ENCODE data around the gene MAIP1.

The MAIP1 gene

GRCh38 chr2:199992296-199992695 is 36.9 kb downstream of the MAIP1 start:
- Mint-ChIP-seq H3K4me3 (no peak overlapping the region), H3K27me3 (no peaks in the 10 kb centered on the region), H3K4me1 (ENCODE audit: low read depth) (no peaks in the 10 kb centered on the region), H3K9me3 (ENCODE audit: low read depth) (no peaks in the 10 kb centered on the region), H3K27ac (no peak overlapping the region), H3K36me3 (no peaks in the 10 kb centered on the region)

- Mint-ChIP-seq H3K27me3 (no peaks in the 10 kb centered on the region), H3K4me3 (no peak overlapping the region), H3K27ac (no peak overlapping the region), H3K9me3 (ENCODE audit: low read depth) (no peaks in the 10 kb centered on the region), H3K36me3 (no peaks in the 10 kb centered on the region), H3K4me1 (ENCODE audit: low read depth) (no peaks in the 10 kb centered on the region)
Observed at GRCh38 chr2:199994371-199994770, 39.0 kb downstream of the MAIP1 start.

- no peaks in the 10 kb centered on the region for H3K9me3 Mint-ChIP-seq (ENCODE audit: low read depth)
- no peaks in the 10 kb centered on the region for H3K4me1 Mint-ChIP-seq (ENCODE audit: low read depth)
- no peak overlapping the region for H3K4me3 Mint-ChIP-seq
- no peaks in the 10 kb centered on the region for H3K36me3 Mint-ChIP-seq
- H3K27ac Mint-ChIP-seq: no peak overlapping the region
- no peaks in the 10 kb centered on the region for H3K27me3 Mint-ChIP-seq
Observed at GRCh38 chr2:199994896-199995295, 39.5 kb downstream of the MAIP1 start.

DNA sequence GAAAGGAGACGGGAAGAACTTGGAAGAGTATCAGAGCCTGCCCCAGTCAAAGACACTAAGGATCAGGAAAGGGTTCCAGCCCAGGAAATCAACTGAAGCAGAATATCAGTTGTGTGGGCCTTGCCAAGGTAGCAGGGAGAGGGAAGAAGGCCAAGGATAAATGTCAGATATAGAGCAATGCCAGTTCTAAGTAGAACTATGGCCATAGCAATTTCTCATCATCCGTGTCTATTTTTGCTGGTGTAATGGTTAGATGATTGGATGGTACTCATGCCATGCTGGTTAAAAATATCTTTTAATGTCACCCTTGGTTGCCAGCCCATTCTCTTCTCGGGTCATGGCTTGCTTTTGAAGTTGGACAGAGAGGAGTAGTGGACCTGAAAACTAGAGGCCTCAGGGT is 41.9 kb downstream of the MAIP1 start:
- H3K9me3 Mint-ChIP-seq (ENCODE audit: low read depth): no peaks in the 10 kb centered on the region
- no peak overlapping the region for H3K4me3 Mint-ChIP-seq
- no peaks in the 10 kb centered on the region for H3K4me1 Mint-ChIP-seq (ENCODE audit: low read depth)
- no peaks in the 10 kb centered on the region for H3K36me3 Mint-ChIP-seq
- peaks cover 2% of the 10 kb centered on the region for H3K27me3 Mint-ChIP-seq
- H3K27ac Mint-ChIP-seq: no peak overlapping the region

GRCh38 chr2:199999166-199999565 is 43.8 kb downstream of the MAIP1 start:
- Mint-ChIP-seq H3K9me3 (ENCODE audit: low read depth) (no peaks in the 10 kb centered on the region), H3K4me1 (ENCODE audit: low read depth) (no peaks in the 10 kb centered on the region), H3K27me3 (peaks cover 2% of the 10 kb centered on the region), H3K36me3 (no peaks in the 10 kb centered on the region), H3K4me3 (no peak overlapping the region), H3K27ac (no peak overlapping the region)

GRCh38 chr2:200000444-200001163 is 45.2 kb downstream of the MAIP1 start:
- H3K4me1 Mint-ChIP-seq (ENCODE audit: low read depth): no peaks in the 10 kb centered on the region
- no peak overlapping the region for H3K4me3 Mint-ChIP-seq
- no peaks in the 10 kb centered on the region for H3K36me3 Mint-ChIP-seq
- peaks cover 2% of the 10 kb centered on the region for H3K27me3 Mint-ChIP-seq
- peaks cover 4% of the 10 kb centered on the region for H3K9me3 Mint-ChIP-seq (ENCODE audit: low read depth)
- H3K27ac Mint-ChIP-seq: no peak overlapping the region

- Mint-ChIP-seq H3K27ac (no peak overlapping the region), H3K4me1 (ENCODE audit: low read depth) (no peaks in the 10 kb centered on the region), H3K36me3 (no peaks in the 10 kb centered on the region), H3K4me3 (no peak overlapping the region), H3K27me3 (peaks cover 2% of the 10 kb centered on the region), H3K9me3 (ENCODE audit: low read depth) (peaks cover 7% of the 10 kb centered on the region)
Observed at GRCh38 chr2:200003444-200003843, 48.1 kb downstream of the MAIP1 start.

GRCh38 chr2:200005675-200006074 is 50.3 kb downstream of the MAIP1 start:
- no peaks in the 10 kb centered on the region for H3K36me3 Mint-ChIP-seq
- H3K4me3 Mint-ChIP-seq: no peak overlapping the region
- peaks cover 2% of the 10 kb centered on the region for H3K27me3 Mint-ChIP-seq
- no peak overlapping the region for H3K27ac Mint-ChIP-seq
- no peaks in the 10 kb centered on the region for H3K4me1 Mint-ChIP-seq (ENCODE audit: low read depth)
- H3K9me3 Mint-ChIP-seq (ENCODE audit: low read depth): peaks cover 7% of the 10 kb centered on the region

- H3K9me3 Mint-ChIP-seq (ENCODE audit: low read depth): peaks cover 7% of the 10 kb centered on the region
- no peaks in the 10 kb centered on the region for H3K27me3 Mint-ChIP-seq
- H3K4me1 Mint-ChIP-seq (ENCODE audit: low read depth): no peaks in the 10 kb centered on the region
- H3K4me3 Mint-ChIP-seq: no peak overlapping the region
- no peak overlapping the region for H3K27ac Mint-ChIP-seq
- H3K36me3 Mint-ChIP-seq: no peaks in the 10 kb centered on the region
Observed at GRCh38 chr2:200007306-200007705, 51.9 kb downstream of the MAIP1 start.

DNA sequence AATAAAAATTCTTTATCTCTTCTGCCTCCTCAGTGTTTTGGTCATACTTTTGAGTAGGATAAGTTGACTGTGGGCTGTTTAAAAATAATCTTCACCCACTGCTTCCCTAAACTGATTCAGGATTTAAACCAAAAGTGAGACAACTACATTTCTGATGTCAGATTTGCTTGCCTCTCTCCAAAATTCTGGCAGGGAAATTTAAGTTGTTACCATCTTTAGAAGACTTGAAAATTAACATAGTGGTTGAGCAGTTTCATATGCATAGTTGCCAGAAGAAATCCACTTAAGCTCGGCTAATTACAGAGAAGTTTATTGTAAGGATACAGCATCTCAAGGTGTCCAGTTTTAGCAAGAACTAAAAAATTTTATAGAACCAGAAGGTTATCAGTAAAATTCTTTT is 57.0 kb downstream of the MAIP1 start:
- no peak overlapping the region for H3K27ac Mint-ChIP-seq
- no peaks in the 10 kb centered on the region for H3K4me1 Mint-ChIP-seq (ENCODE audit: low read depth)
- no peak overlapping the region for H3K4me3 Mint-ChIP-seq
- no peaks in the 10 kb centered on the region for H3K9me3 Mint-ChIP-seq (ENCODE audit: low read depth)
- no peaks in the 10 kb centered on the region for H3K36me3 Mint-ChIP-seq
- no peaks in the 10 kb centered on the region for H3K27me3 Mint-ChIP-seq

Measured in activated naive CD8-positive, alpha-beta T cell (primary cell).